ENCODE measurements around the gene PAIP1. TPM values are rescaled to one million over a fixed set of nuclear protein-coding genes. Genes with fewer than 3 reads are reported as not detected.

PAIP1 gene
- total RNA-seq, 1 donor from 2014 or later = 213 TPM

GRCh38 chr5:43486353-43486752, 70.5 kb downstream of the PAIP1 start:
- Histone ChIP-seq H3K9ac (no peak overlapping the region), H3K4me2 (no peak overlapping the region), H3F3A (ENCODE audit: low read depth) (peaks cover 16% of the 10 kb centered on the region), H3K36me3 (peaks cover 10% of the 10 kb centered on the region), H3K79me2 (ENCODE audit: low read depth) (peaks cover 22% of the 10 kb centered on the region), H2AFZ (replicated peaks) (no peak overlapping the region), H3K4me1 (no peaks in the 10 kb centered on the region), H3K27me3 (no peaks in the 10 kb centered on the region), H4K20me1 (ENCODE audit: low read depth) (no peaks in the 10 kb centered on the region), H3K4me3 (no peak overlapping the region), H3K9me3 (ENCODE audit: low read depth) (no peaks in the 10 kb centered on the region), H3K27ac (no peak overlapping the region)
- H3K27ac Mint-ChIP-seq = no peak overlapping the region
- H3K4me1 Mint-ChIP-seq = peaks cover 16% of the 10 kb centered on the region
- no peak overlapping the region for H3K4me3 Mint-ChIP-seq
- DNase-seq (ENCODE audit: low spot score) = no peak
- no peaks in the 10 kb centered on the region for H3K27me3 Mint-ChIP-seq (ENCODE audit: insufficient read depth, low read depth)
- TF ChIP-seq EZH2phosphoT487 (IDR thresholded peaks at IDR 0.05) (no peak), CTCF (IDR thresholded peaks at IDR 0.05) (no peak), EZH2 (IDR thresholded peaks at IDR 0.05) (no peak)
- no peaks in the 10 kb centered on the region for H3K9me3 Mint-ChIP-seq
- peaks cover 3% of the 10 kb centered on the region for H3K36me3 Mint-ChIP-seq

GRCh38 chr5:43485406-43485805, 71.5 kb downstream of the PAIP1 start:
- Histone ChIP-seq H3K27me3 (no peaks in the 10 kb centered on the region), H3K9ac (no peak overlapping the region), H3K4me3 (no peak overlapping the region), H3F3A (ENCODE audit: low read depth) (peaks cover 16% of the 10 kb centered on the region), H3K4me2 (no peak overlapping the region), H3K27ac (no peak overlapping the region), H3K36me3 (peaks cover 4% of the 10 kb centered on the region), H3K9me3 (ENCODE audit: low read depth) (no peaks in the 10 kb centered on the region), H2AFZ (replicated peaks) (no peak overlapping the region), H4K20me1 (ENCODE audit: low read depth) (no peaks in the 10 kb centered on the region), H3K79me2 (ENCODE audit: low read depth) (peaks cover 22% of the 10 kb centered on the region), H3K4me1 (no peaks in the 10 kb centered on the region)
- no peak for TF ChIP-seq CTCF (IDR thresholded peaks at IDR 0.05)
- no peak for TF ChIP-seq EZH2 (IDR thresholded peaks at IDR 0.05)
- no peak overlapping the region for H3K27ac Mint-ChIP-seq
- peaks cover 16% of the 10 kb centered on the region for H3K4me1 Mint-ChIP-seq
- H3K27me3 Mint-ChIP-seq (ENCODE audit: insufficient read depth, low read depth) = no peaks in the 10 kb centered on the region
- no peaks in the 10 kb centered on the region for H3K9me3 Mint-ChIP-seq
- H3K36me3 Mint-ChIP-seq = peaks cover 4% of the 10 kb centered on the region
- DNase-seq (ENCODE audit: low spot score) = no peak
- no peak overlapping the region for H3K4me3 Mint-ChIP-seq

- Mint-ChIP-seq H3K27me3 (ENCODE audit: insufficient read depth, low read depth) (no peaks in the 10 kb centered on the region), H3K36me3 (peaks cover 1% of the 10 kb centered on the region), H3K9me3 (no peaks in the 10 kb centered on the region), H3K27ac (peak overlapping the region; percentile 100), H3K4me3 (peak overlapping the region; percentile 99), H3K4me1 (peaks cover 16% of the 10 kb centered on the region)
- DNase-seq (ENCODE audit: low spot score) = peak; percentile 90
- Histone ChIP-seq H3F3A (ENCODE audit: low read depth) (peaks cover 16% of the 10 kb centered on the region), H3K27ac (peak overlapping the region; percentile 72), H3K27me3 (no peaks in the 10 kb centered on the region), H3K36me3 (no peaks in the 10 kb centered on the region), H4K20me1 (ENCODE audit: low read depth) (no peaks in the 10 kb centered on the region), H3K79me2 (ENCODE audit: low read depth) (peaks cover 25% of the 10 kb centered on the region), H3K4me3 (peak overlapping the region; percentile 91), H3K4me2 (peak overlapping the region; percentile 90), H2AFZ (replicated peaks) (peak overlapping the region; percentile 93), H3K4me1 (no peaks in the 10 kb centered on the region), H3K9me3 (ENCODE audit: low read depth) (no peaks in the 10 kb centered on the region), H3K9ac (peak overlapping the region; percentile 52)
- TF ChIP-seq EZH2phosphoT487 (IDR thresholded peaks at IDR 0.05) (no peak), CTCF (IDR thresholded peaks at IDR 0.05) (peak; percentile 75)
These were observed 72.6 kb downstream of the PAIP1 start for GRCh38 chr5:43484106-43484849.
